HEK293 (cell line): ENCODE data around the gene ERGIC1.

Experiments used
- CTCF ChIA-PET: fragments of 350-600 bp; formaldehyde crosslinking; extraction: SDS; loops from one replicate; lab custom pipeline; 2021; ENCODE audit warnings: antibody characterized with exemption; lab: Yijun Ruan, JAX
- POLR2A ChIA-PET: fragments of 300-600 bp; formaldehyde crosslinking; extraction: SDS; loops from one replicate; lab custom pipeline; 2020; ENCODE audit warnings: antibody characterized with exemption, inconsistent platforms; lab: Yijun Ruan, JAX
- H3K27ac ChIP-seq: fragments of 200-500 bp; sonication (Bioruptor generic); 2 replicates; pipeline ENCODE4 v1.5.1; 2014; ENCODE audit warnings: low read depth, low read length, control low read depth, inconsistent platforms; ENCODE audit errors: extremely low read depth
- H3K36me3 ChIP-seq, 2 experiments: fragments of 200-500 bp in 1 of 2; sonication (Bioruptor generic) in 1 of 2; 1 replicate in 1 of 2; 2 replicates in 1 of 2; pipeline ENCODE4 v1.5.1; 2014 to 2017; ENCODE audit warnings: inconsistent platforms in 2 of 2, low read length in 2 of 2; ENCODE audit not compliant: control insufficient read depth in 2 of 2, insufficient read depth in 1 of 2
- H3K4me1 ChIP-seq: fragments of 200-500 bp; sonication (Bioruptor generic); 2 replicates; pipeline ENCODE4 v1.5.1; 2014; ENCODE audit warnings: mild to moderate bottlenecking, low read length, inconsistent platforms; ENCODE audit not compliant: control insufficient read depth, insufficient read depth
- H3K4me3 ChIP-seq: 2 replicates; pipeline ENCODE4 v1.5.1; 2011; ENCODE audit warnings: low read depth, mild to moderate bottlenecking, control low read depth, low read length, moderate library complexity
- H3K9me3 ChIP-seq: fragments of 200-500 bp; sonication (Bioruptor generic); 2 replicates; pipeline ENCODE4 v1.5.1; 2014; ENCODE audit warnings: low read depth, low read length, inconsistent platforms; ENCODE audit not compliant: control insufficient read depth, insufficient read depth
- FEZF1 ChIP-seq: fragments of 450-650 bp; formaldehyde crosslinking; IDR thresholded peaks from 2 replicates; pipeline ENCODE4 v1.5.1; 2016; ENCODE audit warnings: missing biosample characterization, missing genetic modification characterization
- HOXA7 ChIP-seq: sonication (generic); formaldehyde crosslinking; IDR thresholded peaks from 2 replicates; pipeline ENCODE4 v1.8.1; 2022; ENCODE audit warnings: missing genetic modification reagents, borderline replicate concordance
- HOXD13 ChIP-seq: sonication (generic); formaldehyde crosslinking; IDR thresholded peaks from 2 replicates; pipeline ENCODE4 v1.8.0; 2022; ENCODE audit warnings: missing genetic modification reagents, borderline replicate concordance
- KLF10 ChIP-seq: fragments of 450-650 bp; IDR thresholded peaks from 2 replicates; pipeline ENCODE4 v1.5.1; 2018; ENCODE audit warnings: missing biosample characterization, mild to moderate bottlenecking, missing genetic modification characterization
- SCRT2 ChIP-seq: fragments of 450-650 bp; formaldehyde crosslinking; IDR thresholded peaks from 2 replicates; pipeline ENCODE4 v1.5.1; 2016; ENCODE audit warnings: missing biosample characterization, missing genetic modification characterization
- SP7 ChIP-seq: fragments of 450-650 bp; formaldehyde crosslinking; IDR thresholded peaks from 2 replicates; pipeline ENCODE4 v1.5.1; 2016; ENCODE audit warnings: missing biosample characterization, missing genetic modification characterization
- TRIM28 ChIP-seq: IDR thresholded peaks from 2 replicates; pipeline ENCODE4 v1.6.1; 2011; ENCODE audit warnings: low read length, control low read depth, borderline replicate concordance
- ZBTB20 ChIP-seq: fragments of 450-650 bp; formaldehyde crosslinking; IDR thresholded peaks from 2 replicates; pipeline ENCODE4 v1.5.1; 2016; ENCODE audit warnings: missing biosample characterization, missing genetic modification characterization
- ZBTB21 ChIP-seq: fragments of 450-650 bp; formaldehyde crosslinking; IDR thresholded peaks from 2 replicates; pipeline ENCODE4 v1.5.1; 2017; ENCODE audit warnings: missing biosample characterization, missing genetic modification characterization
- ZFP3 ChIP-seq: fragments of 450-650 bp; formaldehyde crosslinking; IDR thresholded peaks from 2 replicates; pipeline ENCODE4 v1.5.1; 2016; ENCODE audit warnings: low read depth, missing biosample characterization, missing genetic modification characterization
- ZIC2 ChIP-seq: fragments of 450-650 bp; formaldehyde crosslinking; IDR thresholded peaks from 2 replicates; pipeline ENCODE4 v1.5.1; 2016; ENCODE audit warnings: missing biosample characterization, missing genetic modification characterization
- ZNF138 ChIP-seq: fragments of 450-650 bp; formaldehyde crosslinking; IDR thresholded peaks from 2 replicates; pipeline ENCODE4 v1.5.1; 2016; ENCODE audit warnings: missing biosample characterization, missing genetic modification characterization, borderline replicate concordance
- ZNF155 ChIP-seq: fragments of 450-650 bp; formaldehyde crosslinking; IDR thresholded peaks from 2 replicates; pipeline ENCODE4 v1.5.1; 2016; ENCODE audit warnings: missing biosample characterization, missing genetic modification characterization
- ZNF214 ChIP-seq: fragments of 450-650 bp; formaldehyde crosslinking; IDR thresholded peaks from 2 replicates; pipeline ENCODE4 v1.5.1; 2017; ENCODE audit warnings: missing biosample characterization, mild to moderate bottlenecking, missing genetic modification characterization, borderline replicate concordance
- ZNF266 ChIP-seq: fragments of 450-650 bp; formaldehyde crosslinking; IDR thresholded peaks from 2 replicates; pipeline ENCODE4 v1.5.1; 2016; ENCODE audit warnings: missing biosample characterization, missing genetic modification characterization, low read depth
- ZNF274 ChIP-seq, 2 experiments: fragments of 200-500 bp in 1 of 2; fragments of 450-650 bp in 1 of 2; sonication (Bioruptor generic) in 1 of 2; formaldehyde crosslinking in 1 of 2; IDR thresholded peaks; 2 replicates each; pipeline versions ENCODE4 v1.5.1 to v1.6.1; 2014 to 2016; ENCODE audit warnings: borderline replicate concordance in 1 of 2, inconsistent platforms in 1 of 2, low read length in 1 of 2, missing biosample characterization in 1 of 2, missing genetic modification characterization in 1 of 2
- ZNF404 ChIP-seq: fragments of 450-650 bp; formaldehyde crosslinking; IDR thresholded peaks from 2 replicates; pipeline ENCODE4 v1.5.1; 2017; ENCODE audit warnings: missing biosample characterization, missing genetic modification characterization
- ZNF426 ChIP-seq: fragments of 450-650 bp; formaldehyde crosslinking; IDR thresholded peaks from 2 replicates; pipeline ENCODE4 v1.5.1; 2017; ENCODE audit warnings: missing biosample characterization, missing genetic modification characterization, mild to moderate bottlenecking, inconsistent platforms, moderate library complexity
- ZNF561 ChIP-seq: fragments of 450-650 bp; IDR thresholded peaks from 2 replicates; pipeline ENCODE4 v1.5.1; 2018; ENCODE audit warnings: missing biosample characterization, missing genetic modification characterization, borderline replicate concordance
- ZNF571 ChIP-seq: fragments of 450-650 bp; formaldehyde crosslinking; IDR thresholded peaks from 2 replicates; pipeline ENCODE4 v1.5.0; 2017; ENCODE audit warnings: missing biosample characterization, missing genetic modification characterization
- ZNF621 ChIP-seq: fragments of 450-650 bp; formaldehyde crosslinking; IDR thresholded peaks from 2 replicates; pipeline ENCODE4 v1.5.1; 2017; ENCODE audit warnings: missing biosample characterization, missing genetic modification characterization
- TF ChIP-seq, protein P1 (sequence below): fragments of 450-650 bp; formaldehyde crosslinking; IDR thresholded peaks from 2 replicates; pipeline ENCODE4 v1.5.1; 2016; ENCODE audit warnings: missing biosample characterization, missing genetic modification characterization
- TF ChIP-seq, protein P2 (sequence below): fragments of 450-650 bp; formaldehyde crosslinking; IDR thresholded peaks from 2 replicates; pipeline ENCODE4 v1.5.1; 2016; ENCODE audit warnings: missing biosample characterization, missing genetic modification characterization, borderline replicate concordance
- TF ChIP-seq, protein P3 (sequence below): sonication (generic); formaldehyde crosslinking; IDR thresholded peaks from 2 replicates; pipeline ENCODE4 v1.8.1; 2022; ENCODE audit warnings: mild to moderate bottlenecking, moderate library complexity, missing genetic modification reagents
- TF ChIP-seq, protein P4 (sequence below): fragments of 450-650 bp; formaldehyde crosslinking; IDR thresholded peaks from 2 replicates; pipeline ENCODE4 v1.5.1; 2016; ENCODE audit warnings: missing biosample characterization, missing genetic modification characterization

Gene ERGIC1

DNA sequence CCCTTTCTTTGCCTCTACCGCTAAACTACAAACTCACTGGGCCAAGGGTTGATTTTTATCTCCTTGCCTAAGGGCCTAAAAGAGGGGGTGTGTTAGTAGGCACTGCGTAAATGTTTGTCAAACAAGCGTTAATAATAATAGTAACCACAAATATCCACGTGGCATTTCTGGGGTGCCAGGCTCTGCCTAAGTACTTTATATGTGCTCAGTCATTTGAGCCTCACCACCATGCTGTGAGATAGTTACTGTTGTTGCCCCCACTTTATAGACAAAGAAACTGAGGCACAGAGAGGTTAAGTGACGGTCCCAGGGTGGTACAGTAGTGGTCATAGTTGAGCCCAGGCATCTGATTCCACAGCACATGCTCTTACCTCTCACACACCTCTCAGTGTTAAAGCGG lies 52.4 kb downstream of the ERGIC1 start:
- Histone ChIP-seq H3K36me3 (peaks cover 0 to 30% of the 10 kb centered on the region in 2 experiments; a peak in 2 of 3 replicates), H3K27ac (no peak overlapping the region), H3K9me3 (no peaks in the 10 kb centered on the region), H3K4me1 (no peaks in the 10 kb centered on the region), H3K4me3 (no peak overlapping the region)
- POLR2A ChIA-PET, result no interaction called here
- CTCF ChIA-PET, result interaction anchor here (1.0 kb wide), 1 partner anchor 45 kb away, joined by 3 read pairs; no protein-coding TSS in a partner anchor
- TF ChIP-seq ZBTB21 (tag by site-specific recombination) (no peak), TRIM28 (no peak), ZNF214 (tag by site-specific recombination) (no peak), ZNF426 (tag by site-specific recombination) (no peak), ZIC2 (tag by site-specific recombination) (no peak), FEZF1 (no peak), ZBTB20 (tag by site-specific recombination) (no peak), ZNF561 (tag by site-specific recombination) (no peak), ZNF155 (no peak), SCRT2 (tag by site-specific recombination) (no peak), ZNF266 (tag by site-specific recombination) (no peak), ZNF571 (tag by site-specific recombination) (no peak), HOXA7 (no peak)
- TF ChIP-seq, protein P1, sequence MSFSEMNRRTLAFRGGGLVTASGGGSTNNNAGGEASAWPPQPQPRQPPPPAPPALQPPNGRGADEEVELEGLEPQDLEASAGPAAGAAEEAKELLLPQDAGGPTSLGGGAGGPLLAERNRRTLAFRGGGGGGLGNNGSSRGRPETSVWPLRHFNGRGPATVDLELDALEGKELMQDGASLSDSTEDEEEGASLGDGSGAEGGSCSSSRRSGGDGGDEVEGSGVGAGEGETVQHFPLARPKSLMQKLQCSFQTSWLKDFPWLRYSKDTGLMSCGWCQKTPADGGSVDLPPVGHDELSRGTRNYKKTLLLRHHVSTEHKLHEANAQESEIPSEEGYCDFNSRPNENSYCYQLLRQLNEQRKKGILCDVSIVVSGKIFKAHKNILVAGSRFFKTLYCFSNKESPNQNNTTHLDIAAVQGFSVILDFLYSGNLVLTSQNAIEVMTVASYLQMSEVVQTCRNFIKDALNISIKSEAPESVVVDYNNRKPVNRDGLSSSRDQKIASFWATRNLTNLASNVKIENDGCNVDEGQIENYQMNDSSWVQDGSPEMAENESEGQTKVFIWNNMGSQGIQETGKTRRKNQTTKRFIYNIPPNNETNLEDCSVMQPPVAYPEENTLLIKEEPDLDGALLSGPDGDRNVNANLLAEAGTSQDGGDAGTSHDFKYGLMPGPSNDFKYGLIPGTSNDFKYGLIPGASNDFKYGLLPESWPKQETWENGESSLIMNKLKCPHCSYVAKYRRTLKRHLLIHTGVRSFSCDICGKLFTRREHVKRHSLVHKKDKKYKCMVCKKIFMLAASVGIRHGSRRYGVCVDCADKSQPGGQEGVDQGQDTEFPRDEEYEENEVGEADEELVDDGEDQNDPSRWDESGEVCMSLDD (tag by site-specific recombination), result no peak
- TF ChIP-seq, all 188 proteins: peak for 0

DNA sequence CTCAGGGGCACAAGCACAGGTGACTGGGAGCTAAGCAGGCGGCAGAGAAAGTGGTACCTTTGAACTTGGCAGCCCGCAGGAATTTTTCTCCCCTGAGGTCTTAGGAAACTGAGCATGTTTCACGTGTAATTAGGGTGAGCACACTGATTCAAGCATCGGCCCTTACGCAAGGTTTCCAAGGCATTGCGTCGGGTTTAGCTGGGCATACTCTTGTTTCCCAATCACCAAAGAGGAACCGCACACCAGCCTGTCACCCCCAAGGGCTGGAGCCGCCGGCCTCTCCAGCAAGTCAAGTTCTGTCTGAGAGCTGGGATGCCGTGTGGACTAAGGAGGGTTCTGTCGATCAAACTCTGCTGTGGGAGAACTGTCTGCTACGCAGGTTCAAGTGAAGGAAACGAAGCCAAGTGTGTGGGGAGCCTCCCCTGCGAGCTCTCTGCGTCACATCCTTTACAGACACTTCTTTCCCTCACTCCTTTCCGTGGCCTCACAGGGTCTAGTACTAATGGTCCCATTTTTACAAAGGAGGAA lies 53.0 kb downstream of the ERGIC1 start:
- CTCF ChIA-PET, result interaction anchor here (1.0 kb wide), 1 partner anchor 45 kb away, joined by 3 read pairs; no protein-coding TSS in a partner anchor
- TF ChIP-seq ZNF274 (IDR thresholded peaks at IDR 0.05; ENCODE audit: low read length), result no peak
- TF ChIP-seq ZNF274 (tag by site-specific recombination; IDR thresholded peaks at IDR 0.05; ENCODE audit: borderline replicate concordance), result no peak
- no peak for TF ChIP-seq SP7 (tag by site-specific recombination)
- TF ChIP-seq ZNF404 (tag by site-specific recombination), result no peak
- TF ChIP-seq ZFP3 (tag by site-specific recombination), result no peak
- no peak for TF ChIP-seq ZNF621
- no peak for TF ChIP-seq KLF10 (tag by site-specific recombination)
- TF ChIP-seq ZNF138 (tag by site-specific recombination), result no peak
- TF ChIP-seq, protein P2, sequence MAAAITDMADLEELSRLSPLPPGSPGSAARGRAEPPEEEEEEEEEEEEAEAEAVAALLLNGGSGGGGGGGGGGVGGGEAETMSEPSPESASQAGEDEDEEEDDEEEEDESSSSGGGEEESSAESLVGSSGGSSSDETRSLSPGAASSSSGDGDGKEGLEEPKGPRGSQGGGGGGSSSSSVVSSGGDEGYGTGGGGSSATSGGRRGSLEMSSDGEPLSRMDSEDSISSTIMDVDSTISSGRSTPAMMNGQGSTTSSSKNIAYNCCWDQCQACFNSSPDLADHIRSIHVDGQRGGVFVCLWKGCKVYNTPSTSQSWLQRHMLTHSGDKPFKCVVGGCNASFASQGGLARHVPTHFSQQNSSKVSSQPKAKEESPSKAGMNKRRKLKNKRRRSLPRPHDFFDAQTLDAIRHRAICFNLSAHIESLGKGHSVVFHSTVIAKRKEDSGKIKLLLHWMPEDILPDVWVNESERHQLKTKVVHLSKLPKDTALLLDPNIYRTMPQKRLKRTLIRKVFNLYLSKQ, result no peak
- TF ChIP-seq, protein P3, sequence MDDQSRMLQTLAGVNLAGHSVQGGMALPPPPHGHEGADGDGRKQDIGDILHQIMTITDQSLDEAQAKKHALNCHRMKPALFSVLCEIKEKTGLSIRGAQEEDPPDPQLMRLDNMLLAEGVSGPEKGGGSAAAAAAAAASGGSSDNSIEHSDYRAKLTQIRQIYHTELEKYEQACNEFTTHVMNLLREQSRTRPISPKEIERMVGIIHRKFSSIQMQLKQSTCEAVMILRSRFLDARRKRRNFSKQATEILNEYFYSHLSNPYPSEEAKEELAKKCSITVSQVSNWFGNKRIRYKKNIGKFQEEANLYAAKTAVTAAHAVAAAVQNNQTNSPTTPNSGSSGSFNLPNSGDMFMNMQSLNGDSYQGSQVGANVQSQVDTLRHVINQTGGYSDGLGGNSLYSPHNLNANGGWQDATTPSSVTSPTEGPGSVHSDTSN (CRISPR knock-in tag), result no peak
- TF ChIP-seq TRIM28, result no peak
- no peak for TF ChIP-seq HOXD13 (CRISPR knock-in tag)
- TF ChIP-seq, protein P4, sequence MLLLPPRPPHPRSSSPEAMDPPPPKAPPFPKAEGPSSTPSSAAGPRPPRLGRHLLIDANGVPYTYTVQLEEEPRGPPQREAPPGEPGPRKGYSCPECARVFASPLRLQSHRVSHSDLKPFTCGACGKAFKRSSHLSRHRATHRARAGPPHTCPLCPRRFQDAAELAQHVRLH (tag by site-specific recombination), result no peak
- TF ChIP-seq, all 188 proteins: peak for 0
- Histone ChIP-seq H3K4me1 (no peaks in the 10 kb centered on the region), H3K9me3 (no peaks in the 10 kb centered on the region), H3K4me3 (no peak overlapping the region), H3K27ac (no peak overlapping the region), H3K36me3 (peaks cover 0 to 25% of the 10 kb centered on the region in 2 experiments; a peak in 2 of 3 replicates)
- POLR2A ChIA-PET, result no interaction called here
